ENCODE measurements around the gene LAMA3.

DNA sequence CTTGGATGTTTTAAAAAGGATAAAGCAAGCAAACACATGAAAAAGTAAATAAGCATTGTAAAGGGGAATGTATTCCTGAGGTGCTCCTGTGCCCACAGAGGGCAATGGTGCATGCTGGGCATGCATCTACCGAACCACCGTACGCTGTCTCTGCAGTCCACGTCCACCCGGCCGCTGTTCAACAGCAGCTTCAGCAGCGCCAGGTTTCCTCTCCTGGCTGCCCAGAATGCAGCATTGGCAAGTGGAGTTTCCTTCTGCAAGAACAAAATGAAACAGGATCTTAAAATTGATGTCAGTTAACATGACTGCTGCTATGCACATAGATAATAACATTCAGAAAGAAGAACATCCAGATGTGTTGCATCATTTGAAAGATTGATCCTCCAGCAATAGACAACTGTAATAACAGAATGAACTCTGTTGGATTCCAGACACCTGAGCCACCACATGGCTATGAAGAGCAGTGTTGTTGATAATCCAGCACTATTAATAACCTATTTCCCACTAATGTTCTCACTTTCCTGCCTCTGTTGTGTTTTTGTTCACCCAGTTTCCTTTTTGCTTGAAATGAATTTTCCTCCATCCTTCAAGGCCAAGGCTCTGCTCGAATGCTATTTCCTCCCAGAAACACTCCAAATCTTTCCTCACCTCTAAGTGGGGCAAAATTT is 40.2 kb upstream of the LAMA3 start:
- TF ChIP-seq, protein P1, sequence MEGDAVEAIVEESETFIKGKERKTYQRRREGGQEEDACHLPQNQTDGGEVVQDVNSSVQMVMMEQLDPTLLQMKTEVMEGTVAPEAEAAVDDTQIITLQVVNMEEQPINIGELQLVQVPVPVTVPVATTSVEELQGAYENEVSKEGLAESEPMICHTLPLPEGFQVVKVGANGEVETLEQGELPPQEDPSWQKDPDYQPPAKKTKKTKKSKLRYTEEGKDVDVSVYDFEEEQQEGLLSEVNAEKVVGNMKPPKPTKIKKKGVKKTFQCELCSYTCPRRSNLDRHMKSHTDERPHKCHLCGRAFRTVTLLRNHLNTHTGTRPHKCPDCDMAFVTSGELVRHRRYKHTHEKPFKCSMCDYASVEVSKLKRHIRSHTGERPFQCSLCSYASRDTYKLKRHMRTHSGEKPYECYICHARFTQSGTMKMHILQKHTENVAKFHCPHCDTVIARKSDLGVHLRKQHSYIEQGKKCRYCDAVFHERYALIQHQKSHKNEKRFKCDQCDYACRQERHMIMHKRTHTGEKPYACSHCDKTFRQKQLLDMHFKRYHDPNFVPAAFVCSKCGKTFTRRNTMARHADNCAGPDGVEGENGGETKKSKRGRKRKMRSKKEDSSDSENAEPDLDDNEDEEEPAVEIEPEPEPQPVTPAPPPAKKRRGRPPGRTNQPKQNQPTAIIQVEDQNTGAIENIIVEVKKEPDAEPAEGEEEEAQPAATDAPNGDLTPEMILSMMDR (IDR thresholded peaks at IDR 0.05) = no peak
- TF ChIP-seq POLR2A (IDR thresholded peaks at IDR 0.05) = no peak
